Measurements from ENCODE around the gene KLHL33. TPM values are rescaled to one million over a fixed set of nuclear protein-coding genes. Genes with fewer than 3 reads are reported as not detected.

Gene KLHL33
- total RNA-seq, 1 donor from 2014 or later, result 0.17 TPM

GRCh38 chr14:20397511-20397910 is 38.5 kb downstream of the KLHL33 start:
- no peak for DNase-seq (ENCODE audit: low read depth)
- no peak for TF ChIP-seq CTCF (conservative IDR thresholded peaks at IDR 0.05; ENCODE audit: low read depth, low read length)
- H3K4me3 ChIP-seq (ENCODE audit: low read depth, low read length), result no peak overlapping the region

- no peak for DNase-seq (ENCODE audit: low read depth)
- no peak overlapping the region for H3K4me3 ChIP-seq (ENCODE audit: low read depth, low read length)
- TF ChIP-seq CTCF (conservative IDR thresholded peaks at IDR 0.05; ENCODE audit: low read depth, low read length), result no peak
Observed at GRCh38 chr14:20391505-20391904, 44.5 kb downstream of the KLHL33 start.

- H3K4me3 ChIP-seq (ENCODE audit: low read depth, low read length), result no peak overlapping the region
- no peak for DNase-seq (ENCODE audit: low read depth)
- no peak for TF ChIP-seq CTCF (conservative IDR thresholded peaks at IDR 0.05; ENCODE audit: low read depth, low read length)
Observed at GRCh38 chr14:20388159-20388558, 47.8 kb downstream of the KLHL33 start.

GRCh38 chr14:20387576-20387975 is 48.4 kb downstream of the KLHL33 start:
- no peak overlapping the region for H3K4me3 ChIP-seq (ENCODE audit: low read depth, low read length)
- DNase-seq (ENCODE audit: low read depth), result no peak
- TF ChIP-seq CTCF (conservative IDR thresholded peaks at IDR 0.05; ENCODE audit: low read depth, low read length), result no peak

GRCh38 chr14:20386276-20386855 is 49.6 kb downstream of the KLHL33 start:
- no peak for DNase-seq (ENCODE audit: low read depth)
- TF ChIP-seq CTCF (conservative IDR thresholded peaks at IDR 0.05; ENCODE audit: low read depth, low read length), result no peak
- H3K4me3 ChIP-seq (ENCODE audit: low read depth, low read length), result no peak overlapping the region

GRCh38 chr14:20384886-20385285 is 51.1 kb downstream of the KLHL33 start:
- no peak overlapping the region for H3K4me3 ChIP-seq (ENCODE audit: low read depth, low read length)
- TF ChIP-seq CTCF (conservative IDR thresholded peaks at IDR 0.05; ENCODE audit: low read depth, low read length), result no peak
- DNase-seq (ENCODE audit: low read depth), result no peak

GRCh38 chr14:20384321-20384720 is 51.6 kb downstream of the KLHL33 start:
- no peak for DNase-seq (ENCODE audit: low read depth)
- H3K4me3 ChIP-seq (ENCODE audit: low read depth, low read length), result no peak overlapping the region
- no peak for TF ChIP-seq CTCF (conservative IDR thresholded peaks at IDR 0.05; ENCODE audit: low read depth, low read length)

Data from epithelial cell of proximal tubule (primary cell).